Measurements from ENCODE around the gene MAP3K13. TPM values are rescaled to one million over a fixed set of nuclear protein-coding genes. Genes with fewer than 3 reads are reported as not detected.

Gene MAP3K13
- total RNA-seq, 2 donors from 2014 or later, result 9.4 to 12.6 TPM

GRCh38 chr3:185328324-185329004 is 34.5 kb upstream of the MAP3K13 start:
- Histone ChIP-seq H3K36me3 (no peaks in the 10 kb centered on the region), H3K27me3 (no peaks in the 10 kb centered on the region), H3K27ac (no peak overlapping the region), H3K9me3 (no peaks in the 10 kb centered on the region), H3K4me3 (no peak overlapping the region), H3K4me1 (no peaks in the 10 kb centered on the region)
- TF ChIP-seq, protein P1, sequence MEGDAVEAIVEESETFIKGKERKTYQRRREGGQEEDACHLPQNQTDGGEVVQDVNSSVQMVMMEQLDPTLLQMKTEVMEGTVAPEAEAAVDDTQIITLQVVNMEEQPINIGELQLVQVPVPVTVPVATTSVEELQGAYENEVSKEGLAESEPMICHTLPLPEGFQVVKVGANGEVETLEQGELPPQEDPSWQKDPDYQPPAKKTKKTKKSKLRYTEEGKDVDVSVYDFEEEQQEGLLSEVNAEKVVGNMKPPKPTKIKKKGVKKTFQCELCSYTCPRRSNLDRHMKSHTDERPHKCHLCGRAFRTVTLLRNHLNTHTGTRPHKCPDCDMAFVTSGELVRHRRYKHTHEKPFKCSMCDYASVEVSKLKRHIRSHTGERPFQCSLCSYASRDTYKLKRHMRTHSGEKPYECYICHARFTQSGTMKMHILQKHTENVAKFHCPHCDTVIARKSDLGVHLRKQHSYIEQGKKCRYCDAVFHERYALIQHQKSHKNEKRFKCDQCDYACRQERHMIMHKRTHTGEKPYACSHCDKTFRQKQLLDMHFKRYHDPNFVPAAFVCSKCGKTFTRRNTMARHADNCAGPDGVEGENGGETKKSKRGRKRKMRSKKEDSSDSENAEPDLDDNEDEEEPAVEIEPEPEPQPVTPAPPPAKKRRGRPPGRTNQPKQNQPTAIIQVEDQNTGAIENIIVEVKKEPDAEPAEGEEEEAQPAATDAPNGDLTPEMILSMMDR (IDR thresholded peaks at IDR 0.05), result no peak
- no peak for DNase-seq (ENCODE audit: low spot score)

- TF ChIP-seq, protein P1 (IDR thresholded peaks at IDR 0.05), result no peak
- H3K27ac ChIP-seq, result no peak overlapping the region
- no peaks in the 10 kb centered on the region for H3K9me3 ChIP-seq
- H3K27me3 ChIP-seq, result no peaks in the 10 kb centered on the region
- H3K4me1 ChIP-seq, result no peaks in the 10 kb centered on the region
- no peak overlapping the region for H3K4me3 ChIP-seq
- DNase-seq (ENCODE audit: low spot score), result no peak
- no peaks in the 10 kb centered on the region for H3K36me3 ChIP-seq
Observed at GRCh38 chr3:185330238-185330637, 32.7 kb upstream of the MAP3K13 start.

DNA sequence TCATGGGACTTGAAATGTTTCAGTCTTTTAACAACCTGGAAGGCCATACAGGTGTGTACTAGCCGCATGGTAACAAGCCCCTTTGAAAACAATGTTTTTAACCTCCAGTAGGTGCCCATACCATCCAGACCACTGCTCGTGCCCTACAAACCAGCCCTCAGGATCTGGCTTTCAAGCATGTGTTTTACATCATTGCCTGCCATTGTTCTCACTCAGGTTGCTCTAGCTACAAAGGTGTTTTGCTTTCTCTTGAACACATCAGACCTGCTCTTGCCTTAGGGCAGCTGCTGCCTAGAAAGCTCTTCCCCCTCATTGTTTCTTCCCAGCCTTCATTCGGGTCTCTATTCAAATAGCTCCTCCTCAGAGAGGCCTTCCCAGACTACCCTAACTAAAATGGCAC is 32.3 kb upstream of the MAP3K13 start:
- no peak for DNase-seq (ENCODE audit: low spot score)
- H3K27me3 ChIP-seq, result no peaks in the 10 kb centered on the region
- no peaks in the 10 kb centered on the region for H3K4me1 ChIP-seq
- TF ChIP-seq, protein P1 (IDR thresholded peaks at IDR 0.05), result no peak
- H3K27ac ChIP-seq, result no peak overlapping the region
- H3K36me3 ChIP-seq, result no peaks in the 10 kb centered on the region
- H3K4me3 ChIP-seq, result no peak overlapping the region
- H3K9me3 ChIP-seq, result no peaks in the 10 kb centered on the region

DNA sequence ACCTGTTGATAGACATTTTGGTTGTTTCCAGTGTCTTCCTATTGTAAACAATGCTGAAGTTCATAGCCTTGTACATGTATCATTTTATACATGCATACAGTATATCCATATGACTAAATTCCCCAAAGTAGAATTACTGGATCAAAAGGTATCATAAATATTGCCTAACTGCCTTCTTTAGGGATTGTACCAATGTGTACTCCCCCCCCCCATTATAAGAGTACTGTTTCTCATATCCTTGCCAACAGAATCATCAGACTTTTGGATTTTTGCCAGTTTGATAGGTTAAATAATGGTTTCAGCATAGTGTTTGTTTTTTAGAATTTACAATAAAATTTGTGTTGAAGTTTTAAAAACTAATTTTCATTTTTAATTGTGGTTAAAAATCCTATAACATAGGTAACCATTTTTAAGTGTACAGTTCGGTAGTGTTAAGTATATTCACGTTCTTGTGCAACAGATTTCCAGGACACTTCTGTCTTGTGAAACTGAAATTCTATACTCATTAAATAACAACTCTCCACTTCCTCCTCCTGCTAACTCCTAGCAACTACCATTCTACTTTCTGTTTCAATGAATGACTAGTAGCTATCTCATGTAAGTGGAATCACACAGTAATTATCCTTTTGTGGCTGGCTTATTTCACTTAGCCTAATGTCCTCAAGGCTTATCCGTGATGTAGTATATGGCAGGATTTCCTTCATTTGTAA is 30.8 kb upstream of the MAP3K13 start:
- Histone ChIP-seq H3K9me3 (no peaks in the 10 kb centered on the region), H3K27ac (no peak overlapping the region), H3K27me3 (no peaks in the 10 kb centered on the region), H3K36me3 (no peaks in the 10 kb centered on the region), H3K4me1 (no peaks in the 10 kb centered on the region), H3K4me3 (no peak overlapping the region)
- no peak for DNase-seq (ENCODE audit: low spot score)
- TF ChIP-seq, protein P1 (IDR thresholded peaks at IDR 0.05), result no peak

- Histone ChIP-seq H3K36me3 (no peaks in the 10 kb centered on the region), H3K9me3 (no peaks in the 10 kb centered on the region), H3K27me3 (no peaks in the 10 kb centered on the region), H3K4me1 (no peaks in the 10 kb centered on the region), H3K27ac (no peak overlapping the region), H3K4me3 (no peak overlapping the region)
- TF ChIP-seq, protein P1 (IDR thresholded peaks at IDR 0.05), result no peak
- no peak for DNase-seq (ENCODE audit: low spot score)
Observed at GRCh38 chr3:185335799-185336198, 27.1 kb upstream of the MAP3K13 start.

All from right atrium auricular region (tissue), 2 donors.